Loucy (cell line): Measurements from ENCODE around the gene ISL1.

Experiments used
- EZH2phosphoT487 ChIP-seq: fragments of 200-600 bp; IDR thresholded peaks from 2 replicates; pipeline ENCODE4 v1.6.1; 2018; ENCODE audit warnings: antibody characterized with exemption, mild to moderate bottlenecking, moderate library complexity, borderline replicate concordance
- TF ChIP-seq, protein P1 (sequence below): fragments of 200-600 bp; sonication (generic); conservative IDR thresholded peaks from 2 replicates; pipeline ENCODE4 v1.5.1; 2014; ENCODE audit warnings: mild to moderate bottlenecking, antibody characterized with exemption, low read length

- TF ChIP-seq, protein P1, sequence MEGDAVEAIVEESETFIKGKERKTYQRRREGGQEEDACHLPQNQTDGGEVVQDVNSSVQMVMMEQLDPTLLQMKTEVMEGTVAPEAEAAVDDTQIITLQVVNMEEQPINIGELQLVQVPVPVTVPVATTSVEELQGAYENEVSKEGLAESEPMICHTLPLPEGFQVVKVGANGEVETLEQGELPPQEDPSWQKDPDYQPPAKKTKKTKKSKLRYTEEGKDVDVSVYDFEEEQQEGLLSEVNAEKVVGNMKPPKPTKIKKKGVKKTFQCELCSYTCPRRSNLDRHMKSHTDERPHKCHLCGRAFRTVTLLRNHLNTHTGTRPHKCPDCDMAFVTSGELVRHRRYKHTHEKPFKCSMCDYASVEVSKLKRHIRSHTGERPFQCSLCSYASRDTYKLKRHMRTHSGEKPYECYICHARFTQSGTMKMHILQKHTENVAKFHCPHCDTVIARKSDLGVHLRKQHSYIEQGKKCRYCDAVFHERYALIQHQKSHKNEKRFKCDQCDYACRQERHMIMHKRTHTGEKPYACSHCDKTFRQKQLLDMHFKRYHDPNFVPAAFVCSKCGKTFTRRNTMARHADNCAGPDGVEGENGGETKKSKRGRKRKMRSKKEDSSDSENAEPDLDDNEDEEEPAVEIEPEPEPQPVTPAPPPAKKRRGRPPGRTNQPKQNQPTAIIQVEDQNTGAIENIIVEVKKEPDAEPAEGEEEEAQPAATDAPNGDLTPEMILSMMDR: no peak
- no peak for TF ChIP-seq EZH2phosphoT487
Observed at GRCh38 chr5:51411921-51412325, 28.7 kb downstream of the ISL1 start.
